Fibroblast of pulmonary artery (primary cell): ENCODE measurements around the gene ALOX5AP.

Experiments
- DNase-seq: peaks from one replicate; pipeline ENCODE4 v3.0.0-alpha.2; 2010; ENCODE audit warnings: low read depth
- H3K4me3 ChIP-seq: replicated peaks from 2 replicates; pipeline ENCODE4 v1.5.1; 2011; ENCODE audit warnings: low read depth, mild to moderate bottlenecking, control low read depth, low read length, moderate library complexity
- CTCF ChIP-seq: IDR thresholded peaks from 2 replicates; pipeline ENCODE4 v1.5.1; 2011; ENCODE audit warnings: mild to moderate bottlenecking, control low read depth, low read length, inconsistent platforms; ENCODE audit errors: missing control alignments

ALOX5AP gene

GRCh38 chr13:30809787-30810186, 74.4 kb downstream of the ALOX5AP start:
- no peak for DNase-seq
- no peak for TF ChIP-seq CTCF
- H3K4me3 ChIP-seq: no peak overlapping the region

- no peak overlapping the region for H3K4me3 ChIP-seq
- DNase-seq: no peak
- no peak for TF ChIP-seq CTCF
Observed at GRCh38 chr13:30810261-30810701, 74.9 kb downstream of the ALOX5AP start.

GRCh38 chr13:30810801-30811200, 75.5 kb downstream of the ALOX5AP start:
- no peak for DNase-seq
- TF ChIP-seq CTCF: no peak
- H3K4me3 ChIP-seq: no peak overlapping the region
